DND-41 (cell line): Measurements from ENCODE around the gene ZFP30.

Experiments used
- ATAC-seq: fragments of 200-7000 bp; cut with Tn5 transposase; 3 replicates; pipeline ENCODE4 v1.9.1; 2021; ENCODE audit warnings: low read depth; ENCODE audit not compliant: insufficient read depth
- DNase-seq: peaks from one replicate; pipeline ENCODE4 v3.0.0-alpha.2; 2020
- H2AFZ ChIP-seq: 2 replicates; pipeline ENCODE4 v1.6.0; 2012; ENCODE audit warnings: low read depth, low read length
- H3K27ac ChIP-seq: 2 replicates; pipeline ENCODE4 v1.5.1; 2012; ENCODE audit warnings: low read length, inconsistent platforms
- H3K27me3 ChIP-seq: fragments of 200-600 bp; sonication (generic); 2 replicates; pipeline ENCODE4 v1.6.0; 2012; ENCODE audit warnings: low read length, mild to moderate bottlenecking, inconsistent platforms; ENCODE audit not compliant: insufficient read depth, poor library complexity
- H3K36me3 ChIP-seq: 2 replicates; pipeline ENCODE4 v1.5.1; 2012; ENCODE audit warnings: low read length, inconsistent platforms; ENCODE audit not compliant: insufficient read depth
- H3K4me1 ChIP-seq: 2 replicates; pipeline ENCODE4 v1.5.1; 2012; ENCODE audit warnings: mild to moderate bottlenecking, low read length; ENCODE audit not compliant: insufficient read depth
- H3K4me2 ChIP-seq: 2 replicates; pipeline ENCODE4 v1.6.0; 2012; ENCODE audit warnings: mild to moderate bottlenecking, moderate library complexity, low read length, inconsistent platforms; ENCODE audit not compliant: insufficient read depth
- H3K4me3 ChIP-seq, 2 experiments: fragments of 200-600 bp in 1 of 2; shearing (Covaris generic) in 1 of 2; 2 replicates each; pipeline ENCODE4 v1.5.1; 2012 to 2016; ENCODE audit warnings: inconsistent platforms in 2 of 2, low read length in 2 of 2, mild to moderate bottlenecking in 2 of 2, low read depth in 1 of 2, moderate library complexity in 1 of 2
- H3K79me2 ChIP-seq: 2 replicates; pipeline ENCODE4 v1.6.0; 2012; ENCODE audit warnings: low read length, inconsistent platforms; ENCODE audit not compliant: insufficient read depth
- H3K9ac ChIP-seq: 2 replicates; pipeline ENCODE4 v1.6.0; 2012; ENCODE audit warnings: low read depth, mild to moderate bottlenecking, inconsistent platforms, low read length, moderate library complexity
- H3K9me3 ChIP-seq: 2 replicates; pipeline ENCODE4 v1.5.1; 2012; ENCODE audit warnings: low read length, moderate library complexity, mild to moderate bottlenecking, inconsistent platforms; ENCODE audit not compliant: insufficient read depth, severe bottlenecking
- H4K20me1 ChIP-seq: 2 replicates; pipeline ENCODE4 v1.6.0; 2012; ENCODE audit warnings: low read length; ENCODE audit not compliant: insufficient read depth
- EZH2 ChIP-seq: IDR thresholded peaks from 3 replicates; pipeline ENCODE4 v1.6.1; 2012; ENCODE audit warnings: borderline replicate concordance, low read depth, mild to moderate bottlenecking, moderate library complexity, low read length, inconsistent platforms; ENCODE audit not compliant: severe bottlenecking
- TF ChIP-seq, protein P1 (sequence below): IDR thresholded peaks from 2 replicates; pipeline ENCODE4 v1.5.1; 2012; ENCODE audit warnings: borderline replicate concordance, low read length, moderate library complexity, mild to moderate bottlenecking; ENCODE audit not compliant: poor library complexity, severe bottlenecking; ENCODE audit errors: extremely low read depth

Gene ZFP30

DNA sequence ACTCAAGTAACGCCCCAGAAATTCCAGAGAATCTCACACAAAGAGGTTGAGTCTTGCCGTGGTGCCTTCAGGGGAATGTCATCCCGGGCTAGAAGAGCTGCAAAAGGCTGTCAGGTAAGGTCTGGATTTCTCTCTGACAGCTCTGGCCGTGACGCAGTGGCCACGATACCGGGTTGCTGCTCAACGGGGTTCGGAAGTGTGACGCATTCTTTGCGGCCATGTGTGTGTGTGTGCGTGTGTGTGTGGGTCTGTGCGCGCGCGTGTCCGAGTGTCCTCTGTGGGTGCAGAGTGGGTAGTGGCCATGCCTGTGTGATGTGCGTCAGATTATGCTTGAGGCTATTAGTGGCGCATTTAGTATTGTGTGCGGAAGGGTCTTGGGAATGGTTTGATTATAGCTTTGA, 60.3 kb downstream of the ZFP30 start:
- peak overlapping the region; percentile 61 for H3K9ac ChIP-seq
- H3K36me3 ChIP-seq = peaks cover 11% of the 10 kb centered on the region; the same call in 1 of the 2 replicates
- peaks cover 21% of the 10 kb centered on the region for H3K79me2 ChIP-seq
- no peaks in the 10 kb centered on the region for H3K27me3 ChIP-seq
- peak overlapping the region; percentile 98 for H2AFZ ChIP-seq
- H3K4me1 ChIP-seq = peaks cover 24% of the 10 kb centered on the region
- ATAC-seq (peak; percentile 38), DNase-seq (no peak)
- H3K4me3 ChIP-seq = peak overlapping the region; percentile 82 to 93
- no peaks in the 10 kb centered on the region for H4K20me1 ChIP-seq
- TF ChIP-seq EZH2 = no peak
- TF ChIP-seq, protein P1, sequence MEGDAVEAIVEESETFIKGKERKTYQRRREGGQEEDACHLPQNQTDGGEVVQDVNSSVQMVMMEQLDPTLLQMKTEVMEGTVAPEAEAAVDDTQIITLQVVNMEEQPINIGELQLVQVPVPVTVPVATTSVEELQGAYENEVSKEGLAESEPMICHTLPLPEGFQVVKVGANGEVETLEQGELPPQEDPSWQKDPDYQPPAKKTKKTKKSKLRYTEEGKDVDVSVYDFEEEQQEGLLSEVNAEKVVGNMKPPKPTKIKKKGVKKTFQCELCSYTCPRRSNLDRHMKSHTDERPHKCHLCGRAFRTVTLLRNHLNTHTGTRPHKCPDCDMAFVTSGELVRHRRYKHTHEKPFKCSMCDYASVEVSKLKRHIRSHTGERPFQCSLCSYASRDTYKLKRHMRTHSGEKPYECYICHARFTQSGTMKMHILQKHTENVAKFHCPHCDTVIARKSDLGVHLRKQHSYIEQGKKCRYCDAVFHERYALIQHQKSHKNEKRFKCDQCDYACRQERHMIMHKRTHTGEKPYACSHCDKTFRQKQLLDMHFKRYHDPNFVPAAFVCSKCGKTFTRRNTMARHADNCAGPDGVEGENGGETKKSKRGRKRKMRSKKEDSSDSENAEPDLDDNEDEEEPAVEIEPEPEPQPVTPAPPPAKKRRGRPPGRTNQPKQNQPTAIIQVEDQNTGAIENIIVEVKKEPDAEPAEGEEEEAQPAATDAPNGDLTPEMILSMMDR = no peak
- H3K4me2 ChIP-seq = peak overlapping the region; percentile 96
- H3K27ac ChIP-seq = peak overlapping the region; percentile 67
- H3K9me3 ChIP-seq = peaks cover 5% of the 10 kb centered on the region

DNA sequence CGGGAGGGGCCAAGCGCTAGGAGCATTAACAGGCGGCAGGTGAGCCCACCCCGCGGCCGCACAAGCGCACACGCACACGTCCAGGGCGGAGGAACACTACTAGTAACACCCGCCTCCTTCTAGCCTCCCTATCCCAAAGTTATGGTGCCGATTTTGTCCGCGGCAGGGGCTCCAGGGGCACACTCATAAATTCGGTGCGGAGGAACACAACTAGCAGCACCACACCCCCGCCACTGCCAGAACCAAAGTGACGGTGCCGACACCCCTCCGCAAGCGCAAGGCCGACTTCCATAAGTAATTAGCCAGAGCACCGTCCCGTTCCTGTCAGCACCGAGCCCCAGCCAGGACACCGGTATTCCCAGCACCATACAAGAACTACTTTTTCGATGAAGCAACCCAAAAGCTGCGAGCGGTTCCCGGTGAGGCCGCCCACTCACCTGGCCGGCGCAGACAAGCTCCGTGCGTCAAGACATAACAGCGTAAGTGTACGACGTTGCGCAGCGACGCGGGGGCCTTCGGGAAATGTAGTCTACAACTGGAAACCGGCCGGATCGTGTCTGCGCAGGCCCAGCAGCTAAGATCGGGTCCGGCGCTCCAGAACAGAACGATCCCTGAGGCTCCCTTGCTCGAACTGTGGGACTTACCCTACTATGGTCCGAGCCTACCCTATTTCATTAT, 60.8 kb downstream of the ZFP30 start, which contains the start of the genes ZNF540 and ZNF571:
Gene ZNF540, plus strand, starts transcription at position 573 of the 678 bp plus-strand sequence. CDS start 3,572 bp downstream, outside the sequence.
Gene ZNF571, minus strand, starts transcription at position 489 of the 678 bp plus-strand sequence. CDS start 8,116 bp downstream, outside the sequence.
- H3K79me2 ChIP-seq = peaks cover 21% of the 10 kb centered on the region
- H4K20me1 ChIP-seq = no peaks in the 10 kb centered on the region
- H3K4me3 ChIP-seq = peak within 1 kb of the TSS; percentile 82 to 93
- H3K9ac ChIP-seq = peak within 1 kb of the TSS; percentile 61
- TF ChIP-seq, protein P1 = no peak
- no peak for TF ChIP-seq EZH2
- H3K27me3 ChIP-seq = no peaks in the 10 kb centered on the region
- peaks cover 6% of the 10 kb centered on the region for H3K9me3 ChIP-seq
- H3K4me1 ChIP-seq = peaks cover 24% of the 10 kb centered on the region
- H3K4me2 ChIP-seq = peak within 1 kb of the TSS; percentile 96
- peak; percentile 90 for DNase-seq
- peak within 1 kb of the TSS; percentile 98 for H2AFZ ChIP-seq
- ATAC-seq = peak; percentile 99
- H3K36me3 ChIP-seq = peaks cover 11% of the 10 kb centered on the region; the same call in 1 of the 2 replicates
- H3K27ac ChIP-seq = peak within 1 kb of the TSS; percentile 73

DNA sequence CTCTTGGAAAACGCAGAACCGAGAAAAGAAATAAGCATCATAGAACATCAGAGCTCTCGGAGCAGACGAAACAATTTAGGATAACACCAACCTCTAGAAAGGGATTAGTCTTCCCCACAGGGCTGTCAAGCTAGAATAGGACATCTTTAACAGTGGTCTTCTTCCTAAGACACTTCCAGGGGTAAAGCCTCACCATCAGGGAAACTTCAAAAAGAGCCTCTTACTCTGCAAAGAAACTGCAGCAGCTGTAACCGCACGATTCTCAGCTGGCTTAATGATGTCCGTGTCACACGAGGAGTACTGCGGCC, 61.3 kb downstream of the ZFP30 start:
- no peak for ATAC-seq

More for the DNA sequence above, 61.3 kb downstream of the ZFP30 start:
- DNase-seq = no peak
- Histone ChIP-seq H3K9ac (peak overlapping the region; percentile 61), H3K79me2 (peaks cover 21% of the 10 kb centered on the region), H4K20me1 (no peaks in the 10 kb centered on the region), H3K27ac (peak overlapping the region; percentile 73), H3K4me1 (peaks cover 24% of the 10 kb centered on the region), H3K9me3 (peaks cover 7% of the 10 kb centered on the region), H3K36me3 (peaks cover 8% of the 10 kb centered on the region; the same call in 1 of the 2 replicates), H3K4me2 (peak overlapping the region; percentile 96), H3K27me3 (no peaks in the 10 kb centered on the region), H3K4me3 (peak overlapping the region; percentile 82 to 93), H2AFZ (peak overlapping the region; percentile 95)
- TF ChIP-seq EZH2 = no peak
- TF ChIP-seq, protein P1 = no peak
